MM.1S (cell line): Measurements from ENCODE around the gene TUT1.

Source experiments
- EZH2 ChIP-seq: fragments of 300-600 bp; sonication (generic); optimal IDR thresholded peaks from 2 replicates; pipeline ENCODE3; 2017; ENCODE audit warnings: low read depth, mild to moderate bottlenecking, antibody characterized with exemption, low read length, mixed read lengths
- EZH2phosphoT487 ChIP-seq: fragments of 300-600 bp; sonication (generic); IDR thresholded peaks from 2 replicates; pipeline ENCODE4 v1.6.1; 2018; ENCODE audit warnings: antibody characterized with exemption, low read length
- TF ChIP-seq, protein P1 (sequence below): fragments of 300-600 bp; sonication (generic); IDR thresholded peaks from 2 replicates; pipeline ENCODE4 v1.5.1; 2016; ENCODE audit warnings: antibody characterized with exemption, low read length, mixed read lengths

DNA sequence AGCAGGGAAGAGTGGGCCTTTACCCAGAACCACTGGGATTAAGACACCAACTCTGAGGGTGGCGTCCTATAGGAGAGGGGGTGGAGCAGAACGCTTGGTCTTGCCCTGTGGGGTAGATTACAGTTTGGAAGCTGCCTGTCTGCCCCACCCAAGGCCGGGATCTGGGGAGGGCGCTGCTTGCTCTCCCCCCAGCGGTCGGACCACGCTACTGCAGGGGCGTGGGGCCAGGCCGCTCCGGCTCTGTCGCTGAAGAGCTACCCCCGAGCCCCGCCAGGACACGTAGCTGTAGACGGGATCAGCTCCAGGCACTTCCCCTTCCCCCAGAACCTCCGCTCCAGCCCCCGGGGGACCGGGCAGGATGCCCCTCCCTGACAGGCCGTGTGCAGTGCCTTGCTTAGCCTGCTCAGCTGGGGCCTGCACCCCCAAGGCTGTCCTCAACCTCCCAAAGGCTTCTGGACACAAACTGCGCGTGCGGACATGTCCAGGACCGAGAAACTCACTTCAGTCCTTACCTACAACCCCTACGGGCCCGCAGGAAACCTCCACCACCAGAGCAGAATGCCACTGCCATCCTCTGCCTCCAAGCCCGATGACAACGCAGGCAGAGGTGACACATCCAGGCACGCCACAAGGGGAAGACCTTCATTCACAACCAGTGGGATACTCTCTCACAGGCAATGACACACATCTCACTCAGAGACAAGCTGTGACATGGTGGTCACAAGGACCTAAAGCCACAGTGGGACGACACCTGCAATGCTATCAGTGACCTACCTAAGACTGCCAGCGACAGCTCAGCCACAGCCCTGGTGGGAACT, 48.4 kb downstream of the TUT1 start:
- TF ChIP-seq, protein P1, sequence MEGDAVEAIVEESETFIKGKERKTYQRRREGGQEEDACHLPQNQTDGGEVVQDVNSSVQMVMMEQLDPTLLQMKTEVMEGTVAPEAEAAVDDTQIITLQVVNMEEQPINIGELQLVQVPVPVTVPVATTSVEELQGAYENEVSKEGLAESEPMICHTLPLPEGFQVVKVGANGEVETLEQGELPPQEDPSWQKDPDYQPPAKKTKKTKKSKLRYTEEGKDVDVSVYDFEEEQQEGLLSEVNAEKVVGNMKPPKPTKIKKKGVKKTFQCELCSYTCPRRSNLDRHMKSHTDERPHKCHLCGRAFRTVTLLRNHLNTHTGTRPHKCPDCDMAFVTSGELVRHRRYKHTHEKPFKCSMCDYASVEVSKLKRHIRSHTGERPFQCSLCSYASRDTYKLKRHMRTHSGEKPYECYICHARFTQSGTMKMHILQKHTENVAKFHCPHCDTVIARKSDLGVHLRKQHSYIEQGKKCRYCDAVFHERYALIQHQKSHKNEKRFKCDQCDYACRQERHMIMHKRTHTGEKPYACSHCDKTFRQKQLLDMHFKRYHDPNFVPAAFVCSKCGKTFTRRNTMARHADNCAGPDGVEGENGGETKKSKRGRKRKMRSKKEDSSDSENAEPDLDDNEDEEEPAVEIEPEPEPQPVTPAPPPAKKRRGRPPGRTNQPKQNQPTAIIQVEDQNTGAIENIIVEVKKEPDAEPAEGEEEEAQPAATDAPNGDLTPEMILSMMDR: peak; percentile 96
- TF ChIP-seq EZH2phosphoT487 (no peak), EZH2 (no peak)
